ENCODE measurements around the gene SOCS7. TPM values are rescaled to one million over a fixed set of nuclear protein-coding genes. Genes with fewer than 3 reads are reported as not detected.

SOCS7 gene
- total and polyA plus RNA-seq, 2 of the 4 experiments (the other 2 are of a cell fraction): 6.5 to 6.8 TPM

- no peak for TF ChIP-seq RCOR1 (IDR thresholded peaks at IDR 0.05; ENCODE audit: insufficient replicate concordance, low read length)
- no peak for TF ChIP-seq SMC3 (IDR thresholded peaks at IDR 0.05; ENCODE audit: low read depth, low read length)
- TF ChIP-seq MXI1 (IDR thresholded peaks at IDR 0.05; ENCODE audit: borderline replicate concordance, low read depth, low read length): no peak
- no peak for TF ChIP-seq BHLHE40 (IDR thresholded peaks at IDR 0.05; ENCODE audit: low read depth, low read length)
- TF ChIP-seq FOS (IDR thresholded peaks at IDR 0.05; ENCODE audit: low read depth, low read length): no peak
- no peak for TF ChIP-seq MAZ (IDR thresholded peaks at IDR 0.05; ENCODE audit: borderline replicate concordance, low read depth, low read length)
- no peak for TF ChIP-seq RFX5 (IDR thresholded peaks at IDR 0.05; ENCODE audit: low read depth, low read length)
- Histone ChIP-seq H3K9me1 (ENCODE audit: insufficient read depth, low read length) (peaks cover 6% of the 10 kb centered on the region; the same call in 1 of the 2 replicates), H3K79me1 (ENCODE audit: low read depth in 1 of 2, low read length in 2 of 2) (peaks cover 0 to 3% of the 10 kb centered on the region in 2 experiments; a peak in 1 of 4 replicates), H3K36me3 (ENCODE audit: control insufficient read depth, insufficient read depth, low read length) (peaks cover 18% of the 10 kb centered on the region), H2BK20ac (ENCODE audit: low read depth, low read length) (no peak overlapping the region), H3K18ac (ENCODE audit: low read depth, low read length) (no peak overlapping the region), H4K20me1 (ENCODE audit: insufficient read depth, low read length) (no peaks in the 10 kb centered on the region), H2AK9ac (replicated peaks; ENCODE audit: low read depth, low read length, poor library complexity) (no peak overlapping the region), H4K91ac (ENCODE audit: insufficient read depth, low read depth, low read length) (no peak overlapping the region), H3K14ac (replicated peaks; ENCODE audit: low read depth, low read length) (no peak overlapping the region), H2AK5ac (ENCODE audit: low read depth, low read length) (no peak overlapping the region), H3K4ac (ENCODE audit: low read depth, low read length) (no peak overlapping the region), H4K5ac (ENCODE audit: low read depth, low read length) (no peak overlapping the region), H2BK120ac (ENCODE audit: low read depth, low read length) (no peak overlapping the region), H3K9me3 (ENCODE audit: control insufficient read depth, insufficient read depth, low read length) (no peaks in the 10 kb centered on the region), H4K8ac (ENCODE audit: low read depth in 2 of 2, low read length in 2 of 2) (no peak overlapping the region), H2BK5ac (ENCODE audit: low read depth, low read length, poor library complexity, severe bottlenecking) (no peak overlapping the region), H3K4me2 (ENCODE audit: low read depth, low read length) (no peak overlapping the region), H2AFZ (replicated peaks; ENCODE audit: low read length, poor library complexity) (no peak overlapping the region), H3K27ac (ENCODE audit: insufficient read depth, low read length) (no peak overlapping the region), H3K56ac (ENCODE audit: extremely low read depth, insufficient read depth, low read length) (no peak overlapping the region), H3K9ac (ENCODE audit: low read depth, low read length) (no peak overlapping the region), H3K4me1 (ENCODE audit: control insufficient read depth, insufficient read depth, low read length) (peaks cover 1% of the 10 kb centered on the region; the same call in 1 of the 2 replicates), H3K23ac (ENCODE audit: low read depth, low read length) (no peak overlapping the region), H3K4me3 (ENCODE audit: insufficient read depth, low read depth, low read length) (no peak overlapping the region), H2BK15ac (ENCODE audit: low read depth, low read length) (no peak overlapping the region), H3K27me3 (ENCODE audit: control insufficient read depth, insufficient read depth, low read length) (peaks cover 7% of the 10 kb centered on the region)
- WGBS, 2 experiments (ENCODE audit: extremely low coverage in 2 of 2, insufficient read length in 1 of 2): 100% methylated on average over 1 of the region's 4 CpGs; no CpG with 5 or more reads in 1 of the 2 experiments
- CTCF ChIA-PET: no interaction called here
- no TSS peak for BruUV-seq (replicated peaks)
- DNase-seq (no peak), ATAC-seq (ENCODE audit: low read depth) (no peak)
- intact Hi-C loops (cut with micrococcal nuclease): no loop called here
- in situ Hi-C loops (cut with MboI; ENCODE audit: low sequenced_read_pairs): no loop called here
- POLR2A ChIA-PET (ENCODE audit: unreplicated experiment): no interaction called here
- dilution Hi-C loops (cut with HindIII; ENCODE audit: low sequenced_read_pairs, unreplicated experiment): no loop called here
These were observed 54.0 kb downstream of the SOCS7 start for GRCh38 chr17:38405654-38406053.
